Activated CD4-positive, alpha-beta T cell treated with anti-CD3 and anti-CD28 coated beads, Interleukin-2, amount 10 ng/mL, durations not matched to agents 7 days and 5 days (primary cell): ENCODE results near the gene PCYT2. TPM values are rescaled to one million over a fixed set of nuclear protein-coding genes. Genes with fewer than 3 reads are reported as not detected.

Experiments
- CTCF ChIA-PET: fragments of 350-600 bp; sonication (Branson Sonifier 250); formaldehyde crosslinking; loops from one replicate; lab custom pipeline; 2021; ENCODE audit warnings: antibody characterized with exemption; lab: Charles Lee
- POLR2A ChIA-PET: fragments of 350-600 bp; sonication (Branson Sonifier 250); formaldehyde crosslinking; loops from one replicate; lab custom pipeline; 2021; ENCODE audit warnings: antibody characterized with exemption; lab: Charles Lee
- DNase-seq: peaks from one replicate; pipeline ENCODE4 v3.0.0-alpha.2; 2020
- H3K27ac Mint-ChIP-seq: one replicate; pipeline ENCODE4 v1.8.0; 2021; ENCODE audit warnings: mild to moderate bottlenecking, moderate library complexity, mixed read lengths
- H3K27me3 Mint-ChIP-seq: one replicate; pipeline ENCODE4 v1.8.0; 2021; ENCODE audit warnings: mixed read lengths
- H3K36me3 Mint-ChIP-seq: one replicate; pipeline ENCODE4 v1.8.0; 2021; ENCODE audit warnings: low read depth, mixed read lengths
- H3K4me1 Mint-ChIP-seq: one replicate; pipeline ENCODE4 v1.8.0; 2021; ENCODE audit warnings: mixed read lengths
- H3K4me3 Mint-ChIP-seq: one replicate; pipeline ENCODE4 v1.8.0; 2021; ENCODE audit warnings: mild to moderate bottlenecking, moderate library complexity, mixed read lengths
- H3K9me3 Mint-ChIP-seq: one replicate; pipeline ENCODE4 v1.8.0; 2021; ENCODE audit warnings: mixed read lengths
- total RNA-seq, 2 experiments: library from RNA; stranded (reverse); gene quantifications; one replicate each; pipeline ENCODE4 v1.2.3, GENCODE V29; 2021

PCYT2 gene
- total RNA-seq, 2 experiments from 2014 or later, result 37.6 to 39.0 TPM

DNA sequence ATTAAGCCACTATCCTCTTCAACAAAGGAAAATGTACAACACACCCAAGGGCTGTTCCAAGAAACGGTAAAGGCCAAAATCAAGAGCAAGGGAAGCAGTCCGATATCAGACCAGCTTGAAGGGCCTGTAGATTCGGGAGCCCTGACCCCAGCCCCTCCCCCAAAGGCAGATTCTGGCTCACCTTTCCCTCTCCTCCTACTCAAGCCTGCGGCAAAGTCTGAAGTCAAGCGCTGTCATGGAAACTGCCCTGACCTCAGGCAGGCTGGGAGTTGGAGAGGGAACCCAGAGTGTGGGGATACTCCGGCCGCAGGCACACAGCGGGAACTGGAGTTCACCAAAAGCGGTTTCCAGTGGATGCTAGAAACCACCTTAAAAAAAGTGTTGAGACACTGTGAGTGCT is 21.6 kb downstream of the PCYT2 start:
- H3K27me3 Mint-ChIP-seq, result no peaks in the 10 kb centered on the region
- peaks cover 55% of the 10 kb centered on the region for H3K36me3 Mint-ChIP-seq
- CTCF ChIA-PET, result no interaction called here
- H3K4me1 Mint-ChIP-seq, result peaks cover 36% of the 10 kb centered on the region
- POLR2A ChIA-PET, result no interaction called here
- no peaks in the 10 kb centered on the region for H3K9me3 Mint-ChIP-seq
- H3K4me3 Mint-ChIP-seq, result peak overlapping the region; percentile 89
- no peak for DNase-seq
- peak overlapping the region; percentile 58 for H3K27ac Mint-ChIP-seq

DNA sequence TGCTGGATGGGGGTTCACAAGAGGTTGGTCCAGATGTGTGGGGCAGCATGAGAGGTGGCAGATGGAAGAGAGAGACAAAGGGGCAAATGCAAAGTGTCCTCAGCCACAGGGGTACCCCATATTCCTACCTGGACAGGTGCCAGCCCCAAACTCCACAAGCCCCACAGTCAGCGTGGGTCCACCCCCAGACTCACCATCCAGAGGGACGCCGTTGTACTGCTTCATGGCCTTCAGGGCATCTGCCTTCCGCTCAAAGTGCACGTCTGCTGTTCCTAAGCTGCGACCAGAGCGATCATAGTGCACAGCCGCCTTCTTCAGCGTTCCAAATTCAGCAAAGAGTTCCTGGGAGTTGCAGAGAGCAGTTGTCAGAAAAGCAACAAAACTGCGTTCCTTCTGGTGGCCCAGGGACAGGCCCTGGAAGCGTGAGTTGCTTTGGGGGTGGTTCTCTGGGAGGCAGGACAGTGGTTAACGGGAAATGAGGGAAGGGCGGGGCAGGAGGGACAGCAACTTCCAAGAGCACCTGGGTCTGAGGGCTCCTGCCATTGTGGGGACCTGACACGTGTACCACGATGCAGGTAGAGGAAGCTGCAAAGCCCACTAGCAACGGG is 22.1 kb downstream of the PCYT2 start:
- no peak for DNase-seq
- peaks cover 60% of the 10 kb centered on the region for H3K36me3 Mint-ChIP-seq

DNA sequence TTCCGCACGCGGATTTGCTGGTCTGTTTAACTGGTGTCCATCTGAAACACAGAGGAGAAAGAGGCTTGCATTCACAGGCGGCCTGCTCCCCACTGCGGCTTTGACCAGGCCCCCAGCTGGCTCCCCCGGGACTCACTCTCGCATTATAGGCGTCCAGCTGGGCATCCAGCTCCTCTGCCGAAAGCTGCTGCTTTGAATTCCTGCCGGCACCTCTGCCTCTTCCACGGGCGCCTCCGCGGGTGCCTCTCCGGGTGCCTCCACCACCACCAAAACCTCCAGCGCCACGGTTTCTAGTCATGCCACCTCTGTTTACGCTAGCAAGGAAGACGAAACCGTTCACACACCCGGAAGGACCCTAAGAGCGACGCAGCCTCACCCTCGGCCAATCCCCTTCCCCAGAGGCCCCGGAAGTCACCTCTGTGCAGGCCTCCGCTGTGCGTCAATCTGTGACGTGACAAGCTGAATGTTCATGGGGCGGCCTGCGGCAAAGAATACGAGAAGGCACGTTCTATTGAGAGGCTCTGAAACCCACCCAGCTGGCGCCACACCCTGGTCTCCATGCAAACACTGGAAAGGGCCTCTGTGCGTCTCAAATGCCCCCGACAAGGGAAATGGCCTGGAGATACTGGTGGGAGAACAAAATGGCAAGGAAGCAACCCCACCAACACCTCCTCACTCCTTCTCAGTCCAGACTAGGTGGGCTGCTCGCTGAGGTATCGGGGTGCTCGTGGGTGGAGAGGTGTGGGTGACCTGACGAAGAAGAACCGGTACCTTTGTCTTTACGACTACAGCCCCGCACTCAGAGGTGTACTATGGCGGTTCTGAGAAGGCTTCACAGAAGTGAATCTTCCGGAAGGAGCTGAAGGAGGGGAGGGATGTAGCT is 22.9 kb downstream of the PCYT2 start:
- ChIA-PET POLR2A (no interaction called here), CTCF (interaction anchor here (1.1 kb wide), 1 partner anchor 20 kb away, joined by 3 read pairs; no protein-coding TSS in a partner anchor)
- peaks cover 36% of the 10 kb centered on the region for H3K4me1 Mint-ChIP-seq
- H3K4me3 Mint-ChIP-seq, result peak overlapping the region; percentile 57
- no peaks in the 10 kb centered on the region for H3K27me3 Mint-ChIP-seq
- no peaks in the 10 kb centered on the region for H3K9me3 Mint-ChIP-seq
- H3K27ac Mint-ChIP-seq, result peak overlapping the region; percentile 58
- DNase-seq, result no peak
- H3K36me3 Mint-ChIP-seq, result peaks cover 60% of the 10 kb centered on the region

More for the DNA sequence above, 22.1 kb downstream of the PCYT2 start:
- Mint-ChIP-seq H3K9me3 (no peaks in the 10 kb centered on the region), H3K27me3 (no peaks in the 10 kb centered on the region), H3K4me3 (peak overlapping the region; percentile 58), H3K27ac (peak overlapping the region; percentile 58), H3K4me1 (peaks cover 36% of the 10 kb centered on the region)
- ChIA-PET POLR2A (no interaction called here), CTCF (interaction anchor here (1.1 kb wide), 1 partner anchor 19 kb away, joined by 3 read pairs; no protein-coding TSS in a partner anchor)

- peaks cover 66% of the 10 kb centered on the region for H3K36me3 Mint-ChIP-seq
- H3K4me3 Mint-ChIP-seq, result no peak overlapping the region
- ChIA-PET POLR2A (no interaction called here), CTCF (interaction anchor here (1.0 to 2.4 kb wide), 3 partner anchors 12 to 27 kb away, joined by 3 to 7 read pairs (median 3); no protein-coding TSS in a partner anchor)
- H3K4me1 Mint-ChIP-seq, result peaks cover 31% of the 10 kb centered on the region
- H3K27ac Mint-ChIP-seq, result no peak overlapping the region
- no peaks in the 10 kb centered on the region for H3K9me3 Mint-ChIP-seq
- H3K27me3 Mint-ChIP-seq, result no peaks in the 10 kb centered on the region
- DNase-seq, result no peak
Observed at GRCh38 chr17:81885869-81886548, 25.2 kb downstream of the PCYT2 start.

- DNase-seq, result no peak
- peak overlapping the region; percentile 14 for H3K27ac Mint-ChIP-seq
- H3K36me3 Mint-ChIP-seq, result peaks cover 64% of the 10 kb centered on the region
- ChIA-PET CTCF (interaction anchor here (2.4 kb wide), 1 partner anchor 16 kb away, joined by 7 read pairs; no protein-coding TSS in a partner anchor), POLR2A (no interaction called here)
- no peaks in the 10 kb centered on the region for H3K9me3 Mint-ChIP-seq
- peaks cover 30% of the 10 kb centered on the region for H3K4me1 Mint-ChIP-seq
- no peaks in the 10 kb centered on the region for H3K27me3 Mint-ChIP-seq
- H3K4me3 Mint-ChIP-seq, result no peak overlapping the region
Observed at GRCh38 chr17:81885454-81885853, 25.7 kb downstream of the PCYT2 start.

DNA sequence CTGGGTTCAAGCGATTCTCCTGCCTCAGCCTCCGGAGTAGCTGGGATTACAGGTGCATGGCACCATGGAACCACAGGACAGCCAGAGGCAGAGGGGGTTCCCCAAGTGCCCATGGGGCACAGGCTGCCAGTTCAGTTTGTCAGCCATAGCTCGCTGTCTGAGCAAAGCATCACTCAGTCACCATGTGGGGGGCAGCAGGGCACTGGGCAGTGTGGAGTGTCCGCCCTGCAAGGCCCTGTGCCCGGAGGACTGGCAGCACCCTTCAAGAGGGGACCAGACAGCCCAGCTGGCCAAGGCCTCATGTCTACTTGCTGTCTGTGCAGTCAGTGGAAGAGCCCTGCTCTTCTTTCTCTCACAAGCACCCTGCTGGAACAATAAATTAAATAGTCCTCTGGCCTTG is 26.2 kb downstream of the PCYT2 start:
- CTCF ChIA-PET, result interaction anchor here (2.4 kb wide), 1 partner anchor 16 kb away, joined by 7 read pairs; no protein-coding TSS in a partner anchor
- Mint-ChIP-seq H3K9me3 (no peaks in the 10 kb centered on the region), H3K4me1 (peaks cover 25% of the 10 kb centered on the region), H3K27ac (no peak overlapping the region), H3K4me3 (no peak overlapping the region), H3K36me3 (peaks cover 59% of the 10 kb centered on the region), H3K27me3 (no peaks in the 10 kb centered on the region)
- POLR2A ChIA-PET, result no interaction called here
- no peak for DNase-seq

DNA sequence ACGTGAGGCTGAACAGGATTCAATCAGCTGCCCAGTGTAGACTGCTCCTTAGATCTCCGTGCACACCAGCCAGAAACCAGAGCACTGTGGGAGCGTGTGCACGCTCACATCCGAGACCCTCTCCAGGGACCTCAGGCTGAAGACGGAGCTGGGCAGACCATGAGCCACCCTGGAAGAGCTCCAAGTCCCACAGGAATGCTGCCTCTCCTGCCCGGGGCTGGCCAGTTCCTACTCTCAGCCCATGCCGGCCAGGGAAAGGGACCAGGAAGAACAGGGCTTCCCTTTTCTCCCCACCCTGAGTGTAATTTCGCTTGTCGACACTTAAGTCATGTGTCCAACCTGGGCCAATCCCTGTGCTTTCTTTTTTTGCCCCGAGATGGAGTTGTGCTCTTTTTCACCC is 26.7 kb downstream of the PCYT2 start:
- POLR2A ChIA-PET, result no interaction called here

GRCh38 chr17:81879121-81879520 is 32.1 kb downstream of the PCYT2 start:
- no peaks in the 10 kb centered on the region for H3K27me3 Mint-ChIP-seq
- H3K36me3 Mint-ChIP-seq, result peaks cover 36% of the 10 kb centered on the region
- no peak overlapping the region for H3K27ac Mint-ChIP-seq
- POLR2A ChIA-PET, result no interaction called here
- no peak for DNase-seq
- H3K4me3 Mint-ChIP-seq, result no peak overlapping the region
- CTCF ChIA-PET, result interaction anchor here (0.5 to 1.1 kb wide), 2 partner anchors 14 to 21 kb away, joined by 3 to 5 read pairs; no protein-coding TSS in a partner anchor
- H3K4me1 Mint-ChIP-seq, result peaks cover 6% of the 10 kb centered on the region
- H3K9me3 Mint-ChIP-seq, result no peaks in the 10 kb centered on the region

More for the DNA sequence above, 26.7 kb downstream of the PCYT2 start:
- Mint-ChIP-seq H3K27me3 (no peaks in the 10 kb centered on the region), H3K27ac (no peak overlapping the region), H3K4me3 (no peak overlapping the region), H3K4me1 (peaks cover 23% of the 10 kb centered on the region), H3K36me3 (peaks cover 61% of the 10 kb centered on the region), H3K9me3 (no peaks in the 10 kb centered on the region)
- CTCF ChIA-PET, result no interaction called here
- DNase-seq, result no peak

- POLR2A ChIA-PET, result no interaction called here
- no peak for DNase-seq
- Mint-ChIP-seq H3K27me3 (no peaks in the 10 kb centered on the region), H3K27ac (no peak overlapping the region), H3K4me1 (peaks cover 11% of the 10 kb centered on the region), H3K36me3 (peaks cover 34% of the 10 kb centered on the region), H3K4me3 (no peak overlapping the region), H3K9me3 (no peaks in the 10 kb centered on the region)
- CTCF ChIA-PET, result interaction anchor here (0.5 kb wide), 1 partner anchor 18 kb away, joined by 3 read pairs; no protein-coding TSS in a partner anchor
Observed at GRCh38 chr17:81878294-81878693, 32.9 kb downstream of the PCYT2 start.

GRCh38 chr17:81877569-81877968 is 33.6 kb downstream of the PCYT2 start:
- Mint-ChIP-seq H3K4me3 (no peak overlapping the region), H3K4me1 (peaks cover 17% of the 10 kb centered on the region), H3K27me3 (no peaks in the 10 kb centered on the region), H3K27ac (no peak overlapping the region), H3K9me3 (no peaks in the 10 kb centered on the region), H3K36me3 (peaks cover 35% of the 10 kb centered on the region)
- POLR2A ChIA-PET, result no interaction called here
- CTCF ChIA-PET, result no interaction called here
- DNase-seq, result no peak

GRCh38 chr17:81871387-81872230 is 39.6 kb downstream of the PCYT2 start:
- peaks cover 43% of the 10 kb centered on the region for H3K4me1 Mint-ChIP-seq
- peak overlapping the region; percentile 86 for H3K4me3 Mint-ChIP-seq
- no peaks in the 10 kb centered on the region for H3K27me3 Mint-ChIP-seq
- no peaks in the 10 kb centered on the region for H3K9me3 Mint-ChIP-seq
- DNase-seq, result peak; percentile 95
- peak overlapping the region; percentile 97 for H3K27ac Mint-ChIP-seq
- peaks cover 25% of the 10 kb centered on the region for H3K36me3 Mint-ChIP-seq
- ChIA-PET CTCF (interaction anchor here (0.5 to 2.7 kb wide), 3 partner anchors 10 to 203 kb away, joined by 3 to 11 read pairs (median 6); partner anchors contain the start of gene P4HB), POLR2A (no interaction called here)

- peaks cover 25% of the 10 kb centered on the region for H3K36me3 Mint-ChIP-seq
- CTCF ChIA-PET, result interaction anchor here (2.7 kb wide), 1 partner anchor 10 kb away, joined by 11 read pairs; the partner anchor contains the start of gene P4HB
- H3K27me3 Mint-ChIP-seq, result no peaks in the 10 kb centered on the region
- H3K9me3 Mint-ChIP-seq, result no peaks in the 10 kb centered on the region
- DNase-seq, result no peak
- H3K27ac Mint-ChIP-seq, result peak within 1 kb of the TSS; percentile 97
- peaks cover 43% of the 10 kb centered on the region for H3K4me1 Mint-ChIP-seq
- POLR2A ChIA-PET, result no interaction called here
- peak within 1 kb of the TSS; percentile 90 for H3K4me3 Mint-ChIP-seq
Observed at GRCh38 chr17:81870981-81871386, 40.2 kb downstream of the PCYT2 start, which contains the start of gene ARHGDIA. TSS of gene ARHGDIA (minus strand) at chr17:81871337. CDS start at chr17:81869930, 1,407 bp downstream.
